ENCODE measurements around the gene GPC6. TPM values are rescaled to one million over a fixed set of nuclear protein-coding genes. Genes with fewer than 3 reads are reported as not detected.

Gene GPC6
- polyA plus RNA-seq, 1 of the 3 experiments (the other 2 are of a cell fraction): 6.7 TPM

DNA sequence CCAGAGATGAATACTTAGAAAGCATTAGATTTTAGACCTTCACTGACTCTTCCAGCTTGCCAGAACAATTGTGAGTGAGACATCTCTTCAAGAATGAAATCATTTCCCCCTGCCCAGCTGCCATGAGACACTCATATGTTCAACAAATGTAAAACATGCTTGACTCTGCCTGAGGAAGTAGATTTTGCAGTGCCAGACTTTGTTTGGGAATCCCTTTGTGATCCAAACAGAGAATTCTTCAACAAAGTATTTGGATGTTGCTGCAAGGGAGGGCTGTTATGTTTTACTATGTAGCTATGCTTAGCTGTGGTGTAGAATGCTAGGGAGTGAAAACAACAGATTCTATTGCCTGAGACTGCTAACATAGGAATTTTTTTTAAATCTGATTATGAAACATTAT is 836.5 kb downstream of the GPC6 start:
- H3K4me1 ChIP-seq (ENCODE audit: control insufficient read depth in 1 of 2, insufficient read depth in 2 of 2, low read depth in 1 of 2, low read length in 1 of 2): peaks cover 16 to 39% of the 10 kb centered on the region in 2 experiments
- H3K4me3 ChIP-seq (ENCODE audit: low read depth in 2 of 2, low read length in 1 of 2): no peak overlapping the region
- peak overlapping the region; percentile 3 to 38 for H3K27ac ChIP-seq (ENCODE audit: low read depth in 2 of 2, low read length in 1 of 2)
- no peaks in the 10 kb centered on the region for H4K20me1 ChIP-seq (ENCODE audit: insufficient read depth)
- POLR2A ChIA-PET: no interaction called here
- no peaks in the 10 kb centered on the region for H3F3A ChIP-seq (replicated peaks; ENCODE audit: insufficient read depth)
- TF ChIP-seq TCF12 (IDR thresholded peaks at IDR 0.05) (peak; percentile 60; the same call in 1 of the 2 replicates), RAD21 (IDR thresholded peaks at IDR 0.05; ENCODE audit: low read length) (no peak), PBX3 (IDR thresholded peaks at IDR 0.05) (0 out of 2 replicates have a peak, but pooled peaks have one; percentile 7)
- H3K36me3 ChIP-seq (replicated peaks in 1 of 2; ENCODE audit: control insufficient read depth in 1 of 2, insufficient read depth in 2 of 2, low read length in 1 of 2): no peaks in the 10 kb centered on the region
- no peak overlapping the region for H3K4me2 ChIP-seq
- H3K9me2 ChIP-seq: no peaks in the 10 kb centered on the region
- no peaks in the 10 kb centered on the region for H3K27me3 ChIP-seq (ENCODE audit: insufficient read depth)
- no peaks in the 10 kb centered on the region for H3K9me3 ChIP-seq
- CTCF ChIA-PET: interaction anchor here (0.9 to 1.5 kb wide), 2 partner anchors 72 to 301 kb away, joined by 3 read pairs; no protein-coding TSS in a partner anchor
- no peak overlapping the region for H3K9ac ChIP-seq
- no peak for DNase-seq
- no peaks in the 10 kb centered on the region for H3K79me2 ChIP-seq (ENCODE audit: insufficient read depth)
- peak overlapping the region; percentile 29; the same call in 1 of the 2 replicates for H2AFZ ChIP-seq (ENCODE audit: low read depth)

GRCh38 chr13:94063848-94064247 is 837.2 kb downstream of the GPC6 start:
- Histone ChIP-seq H3K27me3 (ENCODE audit: insufficient read depth) (no peaks in the 10 kb centered on the region), H3K4me2 (no peak overlapping the region), H2AFZ (ENCODE audit: low read depth) (no peak overlapping the region), H3K9me2 (no peaks in the 10 kb centered on the region), H3F3A (replicated peaks; ENCODE audit: insufficient read depth) (no peaks in the 10 kb centered on the region), H3K4me1 (ENCODE audit: control insufficient read depth in 1 of 2, insufficient read depth in 2 of 2, low read depth in 1 of 2, low read length in 1 of 2) (peaks cover 11 to 39% of the 10 kb centered on the region in 2 experiments), H4K20me1 (ENCODE audit: insufficient read depth) (no peaks in the 10 kb centered on the region), H3K9ac (no peak overlapping the region), H3K79me2 (ENCODE audit: insufficient read depth) (no peaks in the 10 kb centered on the region), H3K36me3 (replicated peaks in 1 of 2; ENCODE audit: control insufficient read depth in 1 of 2, insufficient read depth in 2 of 2, low read length in 1 of 2) (no peaks in the 10 kb centered on the region), H3K9me3 (no peaks in the 10 kb centered on the region), H3K27ac (ENCODE audit: low read depth in 2 of 2, low read length in 1 of 2) (peak overlapping the region in 1 of 2 experiments; percentile 38; a peak in 2 of 4 replicates), H3K4me3 (ENCODE audit: low read depth in 2 of 2, low read length in 1 of 2) (no peak overlapping the region)
- POLR2A ChIA-PET: no interaction called here
- DNase-seq: no peak
- TF ChIP-seq, protein P1, sequence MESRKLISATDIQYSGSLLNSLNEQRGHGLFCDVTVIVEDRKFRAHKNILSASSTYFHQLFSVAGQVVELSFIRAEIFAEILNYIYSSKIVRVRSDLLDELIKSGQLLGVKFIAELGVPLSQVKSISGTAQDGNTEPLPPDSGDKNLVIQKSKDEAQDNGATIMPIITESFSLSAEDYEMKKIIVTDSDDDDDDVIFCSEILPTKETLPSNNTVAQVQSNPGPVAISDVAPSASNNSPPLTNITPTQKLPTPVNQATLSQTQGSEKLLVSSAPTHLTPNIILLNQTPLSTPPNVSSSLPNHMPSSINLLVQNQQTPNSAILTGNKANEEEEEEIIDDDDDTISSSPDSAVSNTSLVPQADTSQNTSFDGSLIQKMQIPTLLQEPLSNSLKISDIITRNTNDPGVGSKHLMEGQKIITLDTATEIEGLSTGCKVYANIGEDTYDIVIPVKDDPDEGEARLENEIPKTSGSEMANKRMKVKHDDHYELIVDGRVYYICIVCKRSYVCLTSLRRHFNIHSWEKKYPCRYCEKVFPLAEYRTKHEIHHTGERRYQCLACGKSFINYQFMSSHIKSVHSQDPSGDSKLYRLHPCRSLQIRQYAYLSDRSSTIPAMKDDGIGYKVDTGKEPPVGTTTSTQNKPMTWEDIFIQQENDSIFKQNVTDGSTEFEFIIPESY (IDR thresholded peaks at IDR 0.05; ENCODE audit: borderline replicate concordance, low read depth): no peak
- TF ChIP-seq SMC3 (IDR thresholded peaks at IDR 0.05; ENCODE audit: low read depth, low read length): no peak
- TF ChIP-seq, protein P2, sequence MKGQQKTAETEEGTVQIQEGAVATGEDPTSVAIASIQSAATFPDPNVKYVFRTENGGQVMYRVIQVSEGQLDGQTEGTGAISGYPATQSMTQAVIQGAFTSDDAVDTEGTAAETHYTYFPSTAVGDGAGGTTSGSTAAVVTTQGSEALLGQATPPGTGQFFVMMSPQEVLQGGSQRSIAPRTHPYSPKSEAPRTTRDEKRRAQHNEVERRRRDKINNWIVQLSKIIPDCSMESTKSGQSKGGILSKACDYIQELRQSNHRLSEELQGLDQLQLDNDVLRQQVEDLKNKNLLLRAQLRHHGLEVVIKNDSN (IDR thresholded peaks at IDR 0.05; ENCODE audit: borderline replicate concordance, low read depth): no peak
- no peak for TF ChIP-seq TCF12 (IDR thresholded peaks at IDR 0.05)
- TF ChIP-seq TEAD4 (IDR thresholded peaks at IDR 0.05; ENCODE audit: borderline replicate concordance, insufficient read depth): no peak
- TF ChIP-seq, protein P3, sequence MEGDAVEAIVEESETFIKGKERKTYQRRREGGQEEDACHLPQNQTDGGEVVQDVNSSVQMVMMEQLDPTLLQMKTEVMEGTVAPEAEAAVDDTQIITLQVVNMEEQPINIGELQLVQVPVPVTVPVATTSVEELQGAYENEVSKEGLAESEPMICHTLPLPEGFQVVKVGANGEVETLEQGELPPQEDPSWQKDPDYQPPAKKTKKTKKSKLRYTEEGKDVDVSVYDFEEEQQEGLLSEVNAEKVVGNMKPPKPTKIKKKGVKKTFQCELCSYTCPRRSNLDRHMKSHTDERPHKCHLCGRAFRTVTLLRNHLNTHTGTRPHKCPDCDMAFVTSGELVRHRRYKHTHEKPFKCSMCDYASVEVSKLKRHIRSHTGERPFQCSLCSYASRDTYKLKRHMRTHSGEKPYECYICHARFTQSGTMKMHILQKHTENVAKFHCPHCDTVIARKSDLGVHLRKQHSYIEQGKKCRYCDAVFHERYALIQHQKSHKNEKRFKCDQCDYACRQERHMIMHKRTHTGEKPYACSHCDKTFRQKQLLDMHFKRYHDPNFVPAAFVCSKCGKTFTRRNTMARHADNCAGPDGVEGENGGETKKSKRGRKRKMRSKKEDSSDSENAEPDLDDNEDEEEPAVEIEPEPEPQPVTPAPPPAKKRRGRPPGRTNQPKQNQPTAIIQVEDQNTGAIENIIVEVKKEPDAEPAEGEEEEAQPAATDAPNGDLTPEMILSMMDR (IDR thresholded peaks at IDR 0.05): no peak
- TF ChIP-seq NRF1 (IDR thresholded peaks at IDR 0.05; ENCODE audit: low read depth, low read length): no peak
- no peak for TF ChIP-seq RXRA (IDR thresholded peaks at IDR 0.05; ENCODE audit: borderline replicate concordance, low read depth)
- CTCF ChIA-PET: interaction anchor here (0.6 to 1.5 kb wide), 4 partner anchors 72 to 300 kb away, joined by 3 read pairs; no protein-coding TSS in a partner anchor
- 82% methylated on average over 4 of the region's 4 CpGs for WGBS (ENCODE audit: low lambda C conversion rate)
